Esophagus muscularis mucosa (tissue), 4 donors: ENCODE results near the gene FAM98A.

Experiments used
- CTCF ChIP-seq, 3 experiments: fragments of 200-600 bp in 2 of 3; fragments of 450-650 bp in 1 of 3; sonication (generic) in 2 of 3; IDR thresholded peaks; one replicate each; pipeline ENCODE4 v1.5.1; 2017 to 2019; ENCODE audit warnings: antibody characterized with exemption in 3 of 3, mild to moderate bottlenecking in 2 of 3, moderate library complexity in 1 of 3
- EP300 ChIP-seq: sonication (generic); formaldehyde crosslinking; IDR thresholded peaks from one replicate; pipeline ENCODE4 v1.6.1; 2017; ENCODE audit warnings: antibody characterized with exemption
- POLR2A ChIP-seq: fragments of 450-650 bp; IDR thresholded peaks from one replicate; pipeline ENCODE4 v1.6.1; 2017; ENCODE audit warnings: antibody characterized with exemption, moderate library complexity, mild to moderate bottlenecking, low read depth
- POLR2AphosphoS5 ChIP-seq, 2 donors: sonication (generic); formaldehyde crosslinking; IDR thresholded peaks; one replicate each; pipeline ENCODE4 v1.6.1; 2017; ENCODE audit warnings: antibody characterized with exemption in 2 of 2

DNA sequence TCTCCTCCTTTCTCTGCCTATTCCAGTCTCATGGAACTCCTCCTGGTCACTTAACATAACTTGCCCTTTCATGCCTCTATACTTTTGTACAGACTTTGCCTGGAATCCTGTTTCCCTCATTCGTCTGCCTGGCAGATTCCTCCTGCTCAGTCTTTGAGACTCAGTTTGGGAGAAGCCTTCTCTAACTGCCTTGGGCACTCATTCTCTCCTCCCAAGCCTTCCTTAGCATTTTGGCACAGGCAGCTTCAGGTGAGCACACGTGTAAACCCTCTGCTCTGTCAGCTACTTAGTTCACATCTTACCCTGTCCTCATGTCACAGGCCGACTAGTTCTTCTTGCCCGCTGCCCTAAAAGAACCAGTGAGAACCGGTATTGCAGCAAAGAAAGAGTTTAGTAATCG lies 6.0 kb upstream of the FAM98A start:
- TF ChIP-seq CTCF (IDR thresholded peaks at IDR 0.05) (no peak), EP300 (no peak), POLR2A (no peak), POLR2AphosphoS5 (IDR thresholded peaks at IDR 0.05) (no peak)
